Breast epithelium (tissue), 3 donors: ENCODE measurements around the gene PHAX.

Experiments
- POLR2A ChIP-seq: fragments of 450-650 bp; IDR thresholded peaks from one replicate; pipeline ENCODE4 v1.6.1; 2016; ENCODE audit warnings: antibody characterized with exemption, mild to moderate bottlenecking, moderate library complexity
- TF ChIP-seq, protein P1 (sequence below), 3 donors: fragments of 450-650 bp; IDR thresholded peaks; one replicate each; pipeline ENCODE4 v1.5.1; 2016 to 2017; ENCODE audit warnings: antibody characterized with exemption in 3 of 3, mild to moderate bottlenecking in 3 of 3, moderate library complexity in 3 of 3

DNA sequence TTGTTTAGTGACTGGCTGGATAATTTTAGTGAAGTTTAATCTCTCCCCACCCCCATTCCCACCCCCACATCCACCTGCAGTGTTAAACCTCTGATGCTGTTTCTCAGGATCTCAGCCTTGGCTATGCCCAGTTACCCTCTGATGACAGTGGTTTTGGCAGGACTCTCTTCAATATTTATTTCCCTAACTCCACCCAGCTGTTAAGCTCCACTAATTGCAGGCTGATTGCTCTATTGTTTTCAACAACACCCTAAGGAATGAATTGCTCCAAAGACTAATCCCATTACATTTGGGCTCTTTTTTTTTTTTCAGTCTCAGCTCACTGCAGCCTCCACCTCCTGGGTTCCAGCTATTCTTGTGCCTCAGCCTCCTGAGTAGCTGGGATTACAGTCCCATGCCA lies 46.3 kb downstream of the PHAX start:
- no peak for TF ChIP-seq POLR2A
- TF ChIP-seq, protein P1, sequence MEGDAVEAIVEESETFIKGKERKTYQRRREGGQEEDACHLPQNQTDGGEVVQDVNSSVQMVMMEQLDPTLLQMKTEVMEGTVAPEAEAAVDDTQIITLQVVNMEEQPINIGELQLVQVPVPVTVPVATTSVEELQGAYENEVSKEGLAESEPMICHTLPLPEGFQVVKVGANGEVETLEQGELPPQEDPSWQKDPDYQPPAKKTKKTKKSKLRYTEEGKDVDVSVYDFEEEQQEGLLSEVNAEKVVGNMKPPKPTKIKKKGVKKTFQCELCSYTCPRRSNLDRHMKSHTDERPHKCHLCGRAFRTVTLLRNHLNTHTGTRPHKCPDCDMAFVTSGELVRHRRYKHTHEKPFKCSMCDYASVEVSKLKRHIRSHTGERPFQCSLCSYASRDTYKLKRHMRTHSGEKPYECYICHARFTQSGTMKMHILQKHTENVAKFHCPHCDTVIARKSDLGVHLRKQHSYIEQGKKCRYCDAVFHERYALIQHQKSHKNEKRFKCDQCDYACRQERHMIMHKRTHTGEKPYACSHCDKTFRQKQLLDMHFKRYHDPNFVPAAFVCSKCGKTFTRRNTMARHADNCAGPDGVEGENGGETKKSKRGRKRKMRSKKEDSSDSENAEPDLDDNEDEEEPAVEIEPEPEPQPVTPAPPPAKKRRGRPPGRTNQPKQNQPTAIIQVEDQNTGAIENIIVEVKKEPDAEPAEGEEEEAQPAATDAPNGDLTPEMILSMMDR (IDR thresholded peaks at IDR 0.05): no peak
